Measurements from ENCODE around the gene FBLN2.

The FBLN2 gene

DNA sequence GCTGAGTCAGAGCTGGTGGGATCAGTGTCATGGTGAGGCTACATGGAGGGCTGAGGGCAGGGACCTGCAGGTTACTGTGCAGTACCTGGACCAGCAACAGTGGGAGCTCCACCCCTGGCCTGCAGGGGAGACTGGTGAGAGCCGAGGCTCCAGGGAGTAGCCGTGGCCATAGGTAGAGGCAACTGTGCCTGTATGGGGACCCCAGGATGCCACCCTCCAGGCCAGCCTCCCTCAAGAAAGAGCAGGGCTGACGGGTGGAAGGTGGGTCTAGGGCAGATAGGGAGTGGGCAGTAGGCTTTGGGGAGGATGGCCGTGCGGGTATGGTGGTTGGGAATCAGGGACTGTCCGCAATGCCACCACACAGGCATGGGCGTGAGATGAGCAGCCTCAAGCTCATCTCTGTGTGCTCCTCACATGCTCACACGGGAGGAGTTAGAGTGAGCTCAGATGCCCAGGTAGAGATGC lies 35.5 kb downstream of the FBLN2 start:
- no peak for DNase-seq

DNA sequence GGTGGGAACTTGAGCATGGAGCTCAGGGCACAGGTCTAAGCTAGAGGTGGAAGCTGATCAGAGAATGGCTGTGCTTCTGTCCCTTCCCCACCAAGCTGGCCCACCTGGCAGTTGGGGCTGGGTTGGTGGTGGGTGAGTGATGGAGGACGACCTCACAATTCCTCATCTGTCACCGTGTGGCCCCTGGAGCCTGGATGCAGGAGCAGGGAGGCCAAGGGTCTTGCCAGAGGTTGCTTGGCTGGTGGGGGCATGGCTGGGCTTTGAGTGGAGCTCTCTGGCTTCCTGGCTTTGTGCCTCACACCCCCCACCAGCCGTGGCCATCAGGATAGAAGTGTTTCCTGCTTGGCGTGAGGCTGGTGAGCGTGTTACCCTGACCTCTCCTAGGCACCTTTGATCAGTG lies 36.0 kb downstream of the FBLN2 start:
- DNase-seq = no peak

DNA sequence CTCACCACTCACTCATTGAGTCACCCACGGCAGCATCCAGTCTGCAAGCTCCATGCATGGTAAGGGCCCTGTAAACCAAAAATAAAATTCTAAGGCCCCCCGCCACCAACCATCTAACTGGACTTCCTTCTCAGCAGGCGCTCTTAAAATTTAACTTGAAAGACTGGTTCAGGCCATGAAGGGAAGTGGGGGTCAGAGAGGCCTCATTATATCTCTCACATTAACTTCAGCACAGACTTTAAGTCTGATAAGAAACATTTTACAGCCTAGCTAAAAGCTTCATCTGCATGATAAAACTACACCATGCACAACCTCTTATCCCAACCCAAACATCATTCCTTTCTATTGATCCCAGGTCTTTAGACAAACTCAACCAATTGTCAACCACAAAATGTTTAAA lies 38.5 kb downstream of the FBLN2 start:
- DNase-seq = no peak

DNA sequence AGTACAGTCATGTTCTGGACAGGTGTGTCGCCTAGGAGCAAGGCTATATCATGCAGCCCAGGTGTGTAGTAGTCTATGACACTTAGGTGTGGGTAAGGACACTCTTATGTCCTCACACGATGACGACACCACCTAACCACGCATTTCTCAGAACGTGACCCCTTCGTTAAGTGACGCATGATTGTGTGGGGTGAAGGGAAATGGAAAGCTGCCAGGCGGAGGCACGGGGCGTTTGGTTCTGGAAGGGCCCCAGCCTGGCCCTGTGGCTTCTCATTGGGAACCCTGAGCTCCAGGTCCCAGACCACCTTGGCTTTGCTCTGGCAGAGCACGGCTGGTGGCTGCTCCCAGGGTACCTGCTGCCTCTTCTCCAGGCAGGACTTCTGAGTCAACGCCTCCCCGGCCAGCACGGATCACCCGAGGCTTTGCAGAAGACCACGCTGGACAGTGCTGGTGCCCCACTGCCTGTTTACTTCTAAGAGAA lies 39.3 kb downstream of the FBLN2 start:
- DNase-seq = no peak

DNA sequence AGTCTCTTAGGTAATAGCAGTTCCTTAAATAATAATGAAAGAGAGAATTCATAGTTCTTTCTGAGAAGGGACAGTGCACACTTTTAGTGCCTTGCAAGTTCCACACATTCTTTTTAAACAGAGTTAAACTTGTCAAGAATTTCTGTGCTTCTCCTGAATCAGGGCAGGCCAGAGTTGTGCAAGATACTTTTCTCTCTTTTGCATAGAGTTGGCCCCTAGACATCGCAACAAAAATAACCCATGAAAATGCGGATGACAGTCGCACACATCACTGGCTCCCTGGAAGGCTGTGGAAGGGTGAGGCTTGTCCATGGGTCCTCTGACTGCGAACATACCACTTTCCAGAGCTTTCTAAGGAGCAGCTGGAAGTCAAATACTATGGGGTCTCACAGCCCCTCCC lies 40.1 kb downstream of the FBLN2 start:
- DNase-seq = no peak

DNA sequence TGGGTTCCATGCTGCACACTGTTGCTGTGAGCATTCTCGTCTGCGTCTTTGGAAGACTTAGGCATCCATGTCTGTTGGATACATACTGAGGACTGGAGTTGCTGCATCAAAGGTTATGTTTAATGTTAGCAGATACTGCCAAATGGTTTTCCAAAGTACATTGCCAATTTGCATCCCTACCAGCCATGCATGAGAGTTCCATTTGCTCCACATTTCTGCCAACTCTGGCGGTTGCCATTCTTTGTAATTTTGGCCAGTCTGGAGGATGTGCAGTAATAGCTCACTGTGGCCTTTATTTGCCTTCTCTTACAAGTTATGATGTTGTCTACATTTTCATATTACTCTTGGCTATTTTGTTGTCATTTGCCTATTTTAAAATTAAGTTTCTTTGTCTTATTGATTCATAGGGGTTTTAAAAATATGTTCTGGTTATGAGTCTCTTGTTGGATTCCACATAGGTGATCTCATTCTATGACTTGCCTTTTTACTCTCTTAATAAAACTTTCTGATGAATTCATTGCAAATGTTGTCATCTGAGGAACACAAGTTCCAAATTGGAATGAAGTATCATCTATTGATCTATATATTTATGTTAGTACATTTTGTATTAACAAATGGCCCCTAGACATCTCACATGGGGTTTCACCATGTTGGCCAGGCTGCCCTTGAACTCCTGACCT lies 42.1 kb downstream of the FBLN2 start:
- DNase-seq = no peak

DNA sequence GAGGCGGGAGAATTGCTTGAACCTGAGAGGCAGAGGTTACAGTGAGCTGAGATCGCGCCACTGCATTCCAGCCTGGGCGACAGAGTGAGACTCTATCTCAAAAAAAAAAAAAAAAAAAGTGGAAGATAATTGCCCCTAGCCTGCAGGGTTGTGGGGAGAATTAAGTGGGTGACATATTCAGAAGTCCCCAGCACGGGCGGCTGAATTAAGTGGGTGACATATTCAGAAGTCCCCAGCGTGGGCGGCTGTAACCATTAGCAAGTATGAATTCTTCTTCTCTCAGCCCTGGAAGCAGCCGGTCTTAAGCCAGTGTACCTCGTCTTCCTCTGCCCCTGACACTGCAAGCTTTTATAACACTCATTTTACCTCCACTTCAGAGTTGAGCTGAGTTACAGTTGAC lies 44.7 kb downstream of the FBLN2 start:
- DNase-seq = no peak

DNA sequence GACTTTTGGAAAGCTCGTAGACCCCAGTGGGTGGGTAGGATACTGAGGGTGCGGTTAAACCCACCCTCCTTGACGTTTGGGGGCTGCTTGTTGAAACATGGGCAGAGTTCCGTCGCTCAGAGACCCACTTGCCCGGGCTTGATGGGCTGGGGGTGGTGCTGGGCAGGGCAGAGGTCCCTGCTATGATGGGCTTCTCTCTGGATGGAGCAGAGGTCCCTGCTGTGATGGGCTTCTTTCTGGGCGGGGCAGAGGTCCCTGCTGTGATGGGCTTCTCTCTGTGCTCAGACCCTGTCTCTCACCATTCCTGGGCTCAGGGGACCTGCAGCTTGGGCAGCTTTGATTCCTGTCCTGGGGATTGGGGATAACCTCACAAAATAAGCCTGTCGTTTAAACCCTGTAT lies 45.2 kb downstream of the FBLN2 start:
- DNase-seq = no peak

DNA sequence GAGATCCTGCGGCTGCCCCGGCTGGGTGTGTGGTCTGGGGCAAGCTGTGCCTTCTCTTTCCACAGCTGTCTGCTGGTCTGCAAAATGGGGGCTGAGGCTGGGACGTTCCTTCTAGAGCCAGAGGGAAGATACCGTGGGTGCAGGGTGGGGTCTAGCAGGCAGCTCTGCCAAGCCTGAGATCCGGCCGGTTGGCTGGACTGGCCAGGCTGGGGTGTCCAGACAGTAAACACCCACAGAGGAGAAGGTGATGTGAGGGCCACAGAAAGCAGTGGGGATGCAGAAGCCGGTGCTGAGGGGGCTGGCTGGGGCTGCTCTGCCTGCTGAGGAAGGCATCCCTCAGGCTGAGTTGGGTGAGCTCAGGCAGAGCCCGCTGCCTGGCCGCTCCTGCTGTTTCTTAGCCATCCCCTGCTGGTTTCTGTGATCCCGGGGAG lies 46.1 kb downstream of the FBLN2 start:
- DNase-seq = no peak

DNA sequence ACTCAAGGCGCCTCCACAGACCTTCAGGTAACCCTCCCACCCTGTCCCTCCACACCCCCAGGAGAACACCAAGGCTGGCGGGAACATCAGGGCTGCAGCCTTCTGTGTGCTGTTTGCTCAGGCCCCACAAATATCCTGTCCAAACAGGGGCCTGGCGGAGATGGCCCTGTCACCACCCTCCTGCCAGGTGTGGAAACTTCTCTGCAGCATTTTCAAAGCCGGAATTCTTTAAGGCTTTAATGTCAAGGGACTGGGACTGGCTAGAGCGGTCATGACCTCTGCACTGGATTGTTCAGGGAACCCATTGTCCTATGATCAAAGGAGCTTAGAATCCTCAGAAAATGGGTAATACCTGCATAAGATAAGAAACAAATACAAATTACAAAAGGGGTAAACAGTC lies 46.6 kb downstream of the FBLN2 start:
- no peak for DNase-seq

DNA sequence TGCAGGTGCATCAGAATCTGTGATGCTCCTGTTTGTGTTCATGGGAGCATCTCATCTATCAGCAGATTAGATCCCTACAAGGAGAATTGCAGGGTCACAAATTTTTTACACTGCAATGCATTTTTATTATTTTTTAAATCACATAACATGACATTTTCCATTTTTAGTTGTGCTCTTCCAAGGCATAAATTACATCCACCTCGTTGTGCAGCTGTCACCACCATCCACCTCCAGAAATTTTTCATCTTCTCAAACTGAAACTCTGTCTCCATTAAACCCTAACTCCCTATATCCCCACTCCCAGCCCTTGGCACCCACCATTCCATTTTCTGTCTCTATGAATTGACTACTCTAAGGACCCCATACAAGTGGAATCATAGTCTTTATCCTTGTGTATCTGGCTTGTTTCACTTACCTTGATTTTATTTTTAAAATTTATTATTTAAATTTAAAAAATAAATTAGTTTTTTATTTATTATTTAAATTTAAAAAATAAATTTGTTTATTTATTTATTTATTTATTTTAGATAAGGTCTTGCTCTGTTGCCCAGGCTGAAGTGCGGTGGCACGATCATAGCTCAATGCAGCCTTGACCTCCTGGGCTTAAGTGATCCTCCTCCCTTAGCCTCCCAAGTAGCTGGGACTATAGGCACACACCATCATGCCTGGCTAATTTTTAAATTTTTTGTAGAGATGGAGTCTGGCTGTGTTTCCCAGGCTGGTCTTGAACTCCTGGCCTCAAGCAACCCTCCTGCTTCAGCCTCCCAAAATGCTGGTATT lies 47.7 kb downstream of the FBLN2 start:
- DNase-seq = no peak

DNA sequence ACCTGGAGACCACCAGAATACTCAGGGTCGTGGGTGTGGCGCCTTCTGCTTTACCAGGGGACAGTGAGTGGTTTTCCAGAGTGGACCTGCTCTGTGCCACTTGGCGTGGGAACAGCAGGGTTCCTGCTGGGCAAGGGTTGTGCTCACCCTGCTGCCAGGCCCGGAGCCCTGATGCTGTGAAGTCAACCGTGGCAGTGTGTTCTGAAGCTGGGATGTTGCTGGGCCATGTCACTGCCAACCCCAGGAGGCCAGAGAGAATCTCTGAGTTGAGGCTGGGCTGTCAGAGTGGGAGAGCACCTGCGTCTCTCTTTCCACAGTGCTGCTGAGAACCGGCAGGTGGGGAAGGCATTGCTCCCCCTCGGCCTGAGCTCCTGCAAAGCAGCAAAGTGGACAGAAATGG lies 48.7 kb downstream of the FBLN2 start:
- DNase-seq = no peak

DNA sequence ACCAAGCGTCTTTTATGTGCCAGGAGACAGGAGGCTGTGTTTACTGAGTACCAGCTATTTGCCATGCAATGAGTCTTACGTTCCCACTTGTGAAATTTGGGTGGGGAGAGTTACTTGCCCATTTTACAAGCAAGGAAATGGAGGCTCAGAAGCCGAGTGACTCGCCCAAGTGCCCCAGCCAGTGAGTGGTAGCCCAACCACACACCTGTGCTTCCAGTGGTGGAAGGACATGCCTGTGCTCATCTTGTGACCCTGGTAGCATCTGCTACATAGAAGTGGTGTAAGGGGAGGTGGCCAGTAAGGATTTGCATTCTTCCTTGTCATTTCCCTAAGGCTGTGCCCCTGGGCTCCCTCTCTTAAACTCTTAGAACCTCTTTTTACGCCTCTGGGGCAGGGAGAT lies 49.3 kb downstream of the FBLN2 start:
- no peak for DNase-seq

DNA sequence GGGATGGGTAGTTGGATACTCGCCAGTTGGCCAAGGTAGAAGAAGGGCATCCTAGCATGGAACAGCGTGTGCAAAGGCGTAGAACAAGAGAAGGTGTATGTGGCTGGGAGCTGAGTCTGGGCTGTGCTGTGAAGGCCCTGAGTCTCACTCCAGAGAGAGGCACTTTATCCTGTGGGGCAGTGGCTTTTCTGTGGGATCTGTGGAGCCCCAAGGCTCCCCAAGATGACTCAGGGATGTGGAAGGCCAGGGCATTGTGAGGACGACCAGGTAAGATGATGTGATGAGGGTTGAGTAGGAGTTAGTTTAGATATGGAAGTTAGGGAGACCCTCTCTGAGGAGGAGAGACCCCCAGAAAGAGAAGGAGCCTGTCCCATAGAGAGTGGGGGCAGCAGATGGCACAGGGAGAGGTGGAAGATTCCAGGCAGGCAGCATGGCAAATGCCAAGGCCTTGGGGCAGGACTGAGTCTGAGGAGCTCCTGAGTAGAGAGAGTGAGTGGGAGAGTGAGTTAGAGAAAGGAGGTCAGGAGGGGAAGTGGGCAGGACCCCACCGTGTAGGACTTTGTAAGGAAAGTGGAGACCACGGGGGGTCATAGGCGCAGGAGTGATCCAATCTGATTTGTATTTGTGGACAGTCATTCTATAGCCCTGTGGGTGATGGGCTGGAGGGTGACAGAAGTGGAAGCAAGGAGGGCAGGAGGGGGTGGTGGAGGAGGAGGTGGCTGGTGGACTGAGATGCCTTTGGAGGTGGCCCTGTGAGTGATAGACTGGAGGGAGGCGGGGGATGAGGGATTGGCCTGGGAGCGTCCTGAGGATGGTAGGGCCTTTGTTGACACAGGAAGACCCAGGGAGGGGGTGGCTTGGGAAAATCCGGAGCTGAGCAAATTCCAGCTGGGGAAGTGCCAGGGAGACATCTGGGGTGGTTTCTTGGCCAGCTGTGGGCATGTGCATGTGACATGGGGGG lies 50.3 kb downstream of the FBLN2 start:
- no peak for DNase-seq

DNA sequence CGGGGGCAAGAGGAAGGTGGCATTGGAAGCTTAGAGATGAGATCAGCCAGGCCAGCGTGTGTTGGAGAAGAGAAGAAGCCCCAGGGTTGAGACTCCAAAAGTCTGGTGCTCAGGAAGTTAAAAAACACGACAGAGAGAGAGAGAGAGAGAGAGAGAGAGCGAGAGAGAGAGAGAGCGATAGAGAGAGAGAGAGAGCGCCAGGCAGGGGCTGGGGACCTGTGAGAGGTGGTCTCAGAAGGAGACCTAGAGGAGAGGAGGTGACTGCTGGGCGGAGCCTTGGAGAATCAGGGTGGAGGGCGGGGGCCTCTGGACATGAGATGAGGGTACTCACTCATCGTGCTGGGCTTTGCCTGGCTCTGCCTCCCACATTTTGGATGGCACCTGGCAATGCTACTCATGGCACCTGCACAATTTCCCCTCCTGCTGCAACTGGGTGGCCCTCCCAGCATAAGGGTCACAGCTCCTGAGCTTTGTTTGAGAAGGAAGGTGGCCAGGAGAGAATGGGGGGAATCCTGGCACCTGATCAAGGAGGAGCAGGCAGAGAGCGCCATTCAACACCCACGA lies 51.0 kb downstream of the FBLN2 start:
- DNase-seq = no peak

DNA sequence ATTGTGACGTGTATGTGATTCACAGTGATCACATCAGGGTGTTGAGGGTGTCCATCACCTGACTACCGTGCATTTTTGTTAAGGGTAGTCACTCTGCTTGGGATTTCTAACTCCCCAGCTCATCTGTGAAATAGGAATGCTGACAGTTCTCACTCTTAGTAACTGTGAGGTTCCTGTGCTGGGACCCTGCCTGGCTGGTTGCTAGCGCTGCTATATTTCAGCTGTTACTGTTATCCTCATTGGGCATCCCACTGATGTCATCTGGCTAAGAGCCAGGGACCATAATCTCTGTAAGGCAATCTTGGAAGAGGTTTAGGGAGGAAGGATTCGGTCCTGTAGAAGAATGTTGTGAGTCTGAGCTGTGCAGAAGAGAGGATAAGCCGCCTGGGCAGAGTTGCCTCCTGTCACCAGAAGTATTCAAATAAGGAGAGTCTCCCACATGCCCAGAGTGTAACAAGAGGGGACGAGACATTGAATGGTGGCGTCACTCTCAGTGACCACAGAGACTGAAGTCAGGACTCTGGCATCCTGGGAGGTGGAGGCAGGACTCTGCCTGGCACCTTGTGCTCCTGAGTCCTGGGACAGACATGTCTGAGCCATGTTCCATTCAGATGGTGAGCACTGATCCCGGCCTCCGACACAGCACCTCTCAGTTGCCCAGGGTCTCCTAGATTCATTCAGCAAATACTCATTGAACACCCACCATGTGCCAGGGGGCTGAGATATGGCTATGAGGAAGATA lies 52.2 kb downstream of the FBLN2 start:
- DNase-seq = no peak

DNA sequence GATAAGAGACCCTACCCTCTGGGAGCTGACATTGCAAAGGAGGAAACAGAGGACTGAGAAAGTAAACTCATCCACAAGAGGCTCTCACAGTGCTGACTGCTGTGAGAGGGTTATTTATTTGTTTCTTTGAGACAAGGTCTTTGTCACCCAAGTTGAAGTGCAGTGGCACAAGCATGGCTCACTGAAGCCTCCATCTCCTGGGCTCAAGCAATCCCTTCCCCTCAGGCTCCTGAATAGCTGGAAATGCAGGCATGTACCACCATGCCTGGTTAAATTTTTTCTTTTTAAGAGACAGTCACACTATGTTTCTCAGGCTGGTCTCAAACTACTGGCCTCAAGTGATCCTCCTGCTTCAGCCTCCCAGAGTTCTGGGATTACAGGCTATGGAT lies 52.8 kb downstream of the FBLN2 start:
- DNase-seq = no peak

DNA sequence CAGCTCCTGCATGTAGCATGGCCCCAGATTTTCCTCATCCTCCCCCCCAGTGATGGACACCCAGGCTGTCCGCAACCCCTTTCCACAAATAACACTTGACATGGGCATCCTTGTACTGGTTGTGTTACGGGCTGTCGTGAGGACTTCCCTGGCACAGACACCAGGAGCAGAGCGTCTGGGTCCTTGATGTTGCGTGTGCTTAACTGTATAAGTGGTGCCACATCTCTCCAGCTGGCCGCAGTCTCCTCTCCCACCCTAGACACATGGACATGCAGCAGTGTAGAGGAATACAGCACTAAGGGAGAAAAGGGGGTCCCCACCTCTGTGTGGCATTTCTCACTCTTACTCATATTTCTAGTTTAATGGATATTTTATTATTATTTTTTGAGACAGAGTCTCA lies 56.6 kb downstream of the FBLN2 start:
- DNase-seq = no peak

DNA sequence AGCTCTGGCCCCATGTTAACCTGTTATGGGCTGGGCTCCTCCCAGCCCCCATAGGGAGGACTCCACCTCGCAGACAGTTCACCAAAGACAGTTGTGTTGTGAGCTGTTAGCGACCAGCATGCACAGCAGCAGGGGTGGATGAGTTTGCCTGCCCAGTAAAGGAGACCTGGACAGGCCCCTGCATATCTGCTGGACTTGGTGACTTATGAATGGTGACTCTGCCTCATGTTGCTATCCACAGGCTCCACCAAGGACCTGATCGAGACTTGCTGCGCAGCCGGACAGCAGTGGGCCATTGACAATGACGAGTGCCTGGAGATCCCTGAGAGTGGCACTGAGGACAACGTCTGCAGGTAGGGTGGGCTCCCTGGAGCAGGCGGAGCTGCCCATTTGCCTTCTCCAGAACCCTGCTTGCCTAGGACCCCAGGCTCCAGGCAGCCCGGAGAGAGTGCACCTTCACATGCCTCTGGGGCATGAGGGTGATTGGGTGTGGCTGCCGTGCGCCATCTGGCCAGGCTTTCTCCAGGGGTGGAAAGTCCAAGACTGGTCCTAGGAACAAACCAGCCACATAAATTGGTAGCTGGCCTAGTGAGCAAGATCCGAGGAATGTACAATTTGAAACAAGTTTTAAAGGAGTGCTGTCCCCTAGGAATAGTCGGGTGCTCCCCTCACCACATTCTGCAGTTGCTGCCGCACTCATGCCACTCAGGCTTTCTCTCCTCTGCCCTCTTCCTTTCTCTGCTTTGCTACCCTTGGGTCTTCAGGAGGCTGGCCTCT lies 59.1 kb downstream of the FBLN2 start:
- no peak for DNase-seq

DNA sequence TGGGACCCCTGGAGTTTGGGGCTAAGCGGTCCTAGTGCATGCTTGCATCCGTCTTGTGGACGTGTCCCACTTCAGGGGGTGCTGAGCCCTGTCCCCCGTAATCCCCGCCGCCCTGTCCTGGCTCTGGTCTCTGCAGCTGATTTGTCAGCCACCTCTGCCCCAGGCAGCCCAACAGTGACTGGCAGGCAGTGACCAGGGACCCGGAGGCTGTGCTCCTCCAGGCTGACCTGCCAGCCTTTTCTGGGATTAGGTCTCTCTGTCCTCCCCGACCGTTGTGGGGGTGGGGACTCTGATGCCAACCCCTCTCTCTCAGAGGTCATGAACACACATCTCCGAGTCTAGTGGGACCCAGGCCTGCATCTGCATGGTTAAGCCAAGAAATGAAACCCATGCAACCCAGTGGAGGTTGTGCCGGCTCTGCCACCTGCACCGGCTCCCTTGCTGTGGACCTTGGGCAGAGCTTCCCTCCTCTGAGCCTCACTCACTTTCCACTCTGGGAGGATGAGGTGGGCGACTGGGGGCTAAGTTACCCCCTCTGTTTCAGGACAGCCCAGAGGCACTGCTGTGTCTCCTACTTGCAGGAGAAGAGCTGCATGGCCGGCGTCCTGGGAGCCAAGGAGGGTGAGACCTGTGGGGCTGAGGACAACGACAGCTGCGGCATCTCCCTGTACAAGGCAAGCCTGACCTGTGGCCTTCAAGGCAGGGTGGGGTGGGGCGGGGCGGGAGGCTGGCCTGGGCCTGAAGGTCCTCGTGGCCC lies 60.2 kb downstream of the FBLN2 start:
- no peak for DNase-seq
